PFSK-1 (cell line): ENCODE measurements around the gene TDRD3.

Experiments used
- FOXP2 ChIP-seq: optimal IDR thresholded peaks from 2 replicates; pipeline ENCODE3; 2011; ENCODE audit warnings: borderline replicate concordance, control low read depth, inconsistent platforms; ENCODE audit not compliant: insufficient read depth; ENCODE audit errors: extremely low read length, extremely low read depth
- POLR2AphosphoS5 ChIP-seq: IDR thresholded peaks from 2 replicates; pipeline ENCODE4 v1.6.1; 2012; ENCODE audit warnings: low read depth, mild to moderate bottlenecking, control low read depth, low read length, moderate library complexity
- SIN3A ChIP-seq: IDR thresholded peaks from 2 replicates; pipeline ENCODE4 v1.6.1; 2012; ENCODE audit warnings: mild to moderate bottlenecking, low read length, moderate library complexity, borderline replicate concordance; ENCODE audit not compliant: insufficient read depth
- TAF1 ChIP-seq: IDR thresholded peaks from 2 replicates; pipeline ENCODE4 v1.6.1; 2012; ENCODE audit warnings: low read length, control low read depth, borderline replicate concordance; ENCODE audit not compliant: insufficient read depth
- TF ChIP-seq, protein P1 (sequence below), 2 experiments: IDR thresholded peaks; 2 replicates each; pipeline versions ENCODE4 v1.6.1 to v1.8.0; 2011 to 2012; ENCODE audit warnings: low read depth in 2 of 2, low read length in 2 of 2, control low read depth in 1 of 2, inconsistent platforms in 1 of 2, mild to moderate bottlenecking in 1 of 2, moderate library complexity in 1 of 2; ENCODE audit not compliant: insufficient read depth in 1 of 2

TDRD3 gene

GRCh38 chr13:60369242-60369641 is 27.8 kb upstream of the TDRD3 start:
- TF ChIP-seq FOXP2 (no peak), POLR2AphosphoS5 (no peak), SIN3A (no peak), TAF1 (no peak)
- TF ChIP-seq, protein P1, sequence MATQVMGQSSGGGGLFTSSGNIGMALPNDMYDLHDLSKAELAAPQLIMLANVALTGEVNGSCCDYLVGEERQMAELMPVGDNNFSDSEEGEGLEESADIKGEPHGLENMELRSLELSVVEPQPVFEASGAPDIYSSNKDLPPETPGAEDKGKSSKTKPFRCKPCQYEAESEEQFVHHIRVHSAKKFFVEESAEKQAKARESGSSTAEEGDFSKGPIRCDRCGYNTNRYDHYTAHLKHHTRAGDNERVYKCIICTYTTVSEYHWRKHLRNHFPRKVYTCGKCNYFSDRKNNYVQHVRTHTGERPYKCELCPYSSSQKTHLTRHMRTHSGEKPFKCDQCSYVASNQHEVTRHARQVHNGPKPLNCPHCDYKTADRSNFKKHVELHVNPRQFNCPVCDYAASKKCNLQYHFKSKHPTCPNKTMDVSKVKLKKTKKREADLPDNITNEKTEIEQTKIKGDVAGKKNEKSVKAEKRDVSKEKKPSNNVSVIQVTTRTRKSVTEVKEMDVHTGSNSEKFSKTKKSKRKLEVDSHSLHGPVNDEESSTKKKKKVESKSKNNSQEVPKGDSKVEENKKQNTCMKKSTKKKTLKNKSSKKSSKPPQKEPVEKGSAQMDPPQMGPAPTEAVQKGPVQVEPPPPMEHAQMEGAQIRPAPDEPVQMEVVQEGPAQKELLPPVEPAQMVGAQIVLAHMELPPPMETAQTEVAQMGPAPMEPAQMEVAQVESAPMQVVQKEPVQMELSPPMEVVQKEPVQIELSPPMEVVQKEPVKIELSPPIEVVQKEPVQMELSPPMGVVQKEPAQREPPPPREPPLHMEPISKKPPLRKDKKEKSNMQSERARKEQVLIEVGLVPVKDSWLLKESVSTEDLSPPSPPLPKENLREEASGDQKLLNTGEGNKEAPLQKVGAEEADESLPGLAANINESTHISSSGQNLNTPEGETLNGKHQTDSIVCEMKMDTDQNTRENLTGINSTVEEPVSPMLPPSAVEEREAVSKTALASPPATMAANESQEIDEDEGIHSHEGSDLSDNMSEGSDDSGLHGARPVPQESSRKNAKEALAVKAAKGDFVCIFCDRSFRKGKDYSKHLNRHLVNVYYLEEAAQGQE (IDR thresholded peaks at IDR 0.05; ENCODE audit: insufficient read depth in 1 of 2, low read depth in 2 of 2, low read length in 2 of 2), result no peak

DNA sequence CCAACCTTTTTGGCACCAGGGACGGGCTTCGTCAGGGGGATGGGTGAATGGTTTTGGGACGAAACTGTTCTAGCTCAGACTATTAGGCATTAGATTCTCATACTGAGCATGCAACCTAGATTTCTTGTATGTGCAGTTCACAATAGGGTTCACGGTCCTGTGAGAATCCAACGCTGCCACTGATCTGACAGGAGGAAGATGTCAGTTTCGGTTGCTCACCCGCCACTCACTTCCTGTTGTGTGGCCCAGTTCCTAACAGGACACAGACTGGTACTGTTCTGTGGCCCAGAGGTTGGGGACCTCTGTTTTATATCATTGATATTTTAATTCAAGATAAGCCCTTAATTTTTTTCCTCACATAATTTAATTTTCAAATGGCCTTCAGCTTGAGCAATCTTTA is 26.7 kb upstream of the TDRD3 start:
- TF ChIP-seq FOXP2 (no peak), POLR2AphosphoS5 (no peak), TAF1 (no peak), SIN3A (no peak)
- TF ChIP-seq, protein P1 (IDR thresholded peaks at IDR 0.05; ENCODE audit: insufficient read depth in 1 of 2, low read depth in 2 of 2, low read length in 2 of 2), result no peak

DNA sequence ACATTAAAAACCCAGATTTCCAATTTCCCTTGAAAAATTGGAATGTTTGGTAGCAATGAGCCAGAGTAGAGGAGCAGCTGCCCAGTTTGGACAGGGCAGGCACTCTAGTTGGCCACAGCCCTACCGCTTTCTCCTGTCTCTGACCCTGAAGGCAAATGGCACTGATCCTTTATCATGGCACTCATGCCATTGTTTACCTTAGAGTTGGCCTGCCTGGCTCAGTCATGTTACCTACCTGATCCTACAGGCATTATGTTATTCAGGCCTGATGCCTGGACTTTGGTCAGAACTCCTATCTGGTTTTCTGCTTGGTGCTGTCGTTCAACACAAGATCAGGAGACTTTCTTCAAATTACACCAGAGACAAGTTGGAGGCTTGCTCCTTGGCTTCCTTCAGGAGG is 24.9 kb upstream of the TDRD3 start:
- TF ChIP-seq, protein P1 (IDR thresholded peaks at IDR 0.05; ENCODE audit: insufficient read depth in 1 of 2, low read depth in 2 of 2, low read length in 2 of 2), result no peak
- TF ChIP-seq FOXP2 (no peak), TAF1 (no peak), SIN3A (no peak), POLR2AphosphoS5 (no peak)

- TF ChIP-seq SIN3A, result no peak
- TF ChIP-seq, protein P1 (IDR thresholded peaks at IDR 0.05; ENCODE audit: insufficient read depth in 1 of 2, low read depth in 2 of 2, low read length in 2 of 2), result no peak
- TF ChIP-seq FOXP2, result no peak
- TF ChIP-seq POLR2AphosphoS5, result no peak
- no peak for TF ChIP-seq TAF1
These were observed 17.0 kb upstream of the TDRD3 start for GRCh38 chr13:60379837-60380565.

DNA sequence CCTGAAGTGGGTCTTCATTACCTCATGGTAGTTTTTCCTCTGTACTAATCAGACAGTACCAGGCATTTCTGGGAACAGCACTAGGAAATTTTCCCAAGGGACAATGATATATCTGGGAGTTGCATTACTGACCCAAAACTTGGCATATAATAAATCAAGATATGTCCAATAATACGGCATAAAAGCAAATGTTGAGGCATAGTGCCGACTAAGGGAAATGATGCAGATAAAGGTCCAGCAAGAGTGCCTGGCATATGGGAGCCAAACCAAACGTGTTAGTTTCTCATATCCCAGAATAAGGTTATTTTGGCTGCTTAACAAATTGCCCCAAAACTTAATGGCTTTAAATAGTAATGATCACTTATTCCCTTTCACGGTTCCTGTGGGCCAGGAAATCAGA is 12.1 kb upstream of the TDRD3 start:
- TF ChIP-seq FOXP2 (no peak), POLR2AphosphoS5 (no peak), SIN3A (no peak), TAF1 (no peak)
- TF ChIP-seq, protein P1 (IDR thresholded peaks at IDR 0.05; ENCODE audit: insufficient read depth in 1 of 2, low read depth in 2 of 2, low read length in 2 of 2), result no peak
